ENCODE data around the gene SCO2.

DNA sequence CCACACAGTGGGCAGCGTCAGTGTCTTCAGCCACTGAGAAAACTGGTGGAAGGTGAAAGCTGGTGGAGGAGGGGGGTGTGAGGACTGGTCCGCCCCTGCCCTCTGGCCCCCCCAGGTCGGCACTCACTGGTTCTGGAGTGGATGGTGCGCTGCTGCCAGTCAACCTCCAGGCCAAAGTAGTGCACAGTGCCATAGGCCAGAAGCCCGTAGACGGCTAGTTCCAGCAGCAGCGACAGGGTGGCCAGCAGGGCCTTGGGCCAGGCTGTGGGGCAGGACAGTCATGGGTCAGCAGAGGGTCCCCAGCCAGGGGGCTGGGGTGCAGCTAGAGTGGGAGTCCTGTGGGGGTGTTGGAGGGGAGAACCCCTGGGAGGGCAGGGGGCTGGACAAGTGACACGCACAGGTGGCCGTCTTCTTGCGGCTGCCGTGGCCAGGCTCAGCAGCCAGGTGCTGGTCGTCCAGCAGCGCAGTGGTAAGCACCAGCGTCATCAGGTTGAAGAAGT is 20.1 kb downstream of the SCO2 start:
- TF ChIP-seq, protein P1, sequence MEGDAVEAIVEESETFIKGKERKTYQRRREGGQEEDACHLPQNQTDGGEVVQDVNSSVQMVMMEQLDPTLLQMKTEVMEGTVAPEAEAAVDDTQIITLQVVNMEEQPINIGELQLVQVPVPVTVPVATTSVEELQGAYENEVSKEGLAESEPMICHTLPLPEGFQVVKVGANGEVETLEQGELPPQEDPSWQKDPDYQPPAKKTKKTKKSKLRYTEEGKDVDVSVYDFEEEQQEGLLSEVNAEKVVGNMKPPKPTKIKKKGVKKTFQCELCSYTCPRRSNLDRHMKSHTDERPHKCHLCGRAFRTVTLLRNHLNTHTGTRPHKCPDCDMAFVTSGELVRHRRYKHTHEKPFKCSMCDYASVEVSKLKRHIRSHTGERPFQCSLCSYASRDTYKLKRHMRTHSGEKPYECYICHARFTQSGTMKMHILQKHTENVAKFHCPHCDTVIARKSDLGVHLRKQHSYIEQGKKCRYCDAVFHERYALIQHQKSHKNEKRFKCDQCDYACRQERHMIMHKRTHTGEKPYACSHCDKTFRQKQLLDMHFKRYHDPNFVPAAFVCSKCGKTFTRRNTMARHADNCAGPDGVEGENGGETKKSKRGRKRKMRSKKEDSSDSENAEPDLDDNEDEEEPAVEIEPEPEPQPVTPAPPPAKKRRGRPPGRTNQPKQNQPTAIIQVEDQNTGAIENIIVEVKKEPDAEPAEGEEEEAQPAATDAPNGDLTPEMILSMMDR (IDR thresholded peaks at IDR 0.05): no peak
- no peak for TF ChIP-seq POLR2A (IDR thresholded peaks at IDR 0.05)

Data from heart left ventricle (tissue), 13 donors.